ENCODE measurements around the gene CST8. TPM values are rescaled to one million over a fixed set of nuclear protein-coding genes. Genes with fewer than 3 reads are reported as not detected.

Gene CST8
- total and polyA plus RNA-seq, 8 donors: not detected

DNA sequence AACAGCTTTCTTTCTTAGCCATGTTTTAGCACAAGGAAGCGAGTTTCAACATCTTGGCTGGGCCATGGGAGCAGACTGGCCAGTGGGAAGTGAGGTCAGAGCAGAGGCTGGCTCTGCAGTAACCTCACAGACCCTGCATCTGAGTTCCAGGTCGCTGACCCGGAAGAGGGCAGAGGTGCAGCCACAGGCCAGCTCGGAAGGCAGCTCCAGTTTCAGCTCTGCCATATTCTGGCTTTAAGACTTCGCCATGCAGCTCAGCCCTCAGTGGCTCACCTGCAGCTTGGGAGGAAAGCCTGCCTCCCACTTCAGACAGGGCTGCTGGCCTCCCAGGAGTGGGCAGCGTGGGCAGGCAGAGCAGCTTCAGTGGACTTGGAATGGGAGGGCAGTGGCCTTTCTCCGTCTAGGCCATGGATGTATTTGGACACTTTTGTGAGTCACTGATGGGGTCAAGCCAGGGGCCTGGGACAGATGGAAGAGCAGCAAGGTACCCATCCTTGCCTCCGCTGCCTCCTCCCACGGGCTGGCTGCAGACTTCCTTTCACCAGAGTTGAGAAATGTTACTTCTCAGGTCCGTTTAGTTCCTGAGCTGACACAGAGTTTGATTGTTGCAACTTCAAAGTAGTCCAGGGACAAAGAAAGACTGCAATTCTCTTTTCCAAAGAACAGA, 18.5 kb downstream of the CST8 start:
- H3K4me3 ChIP-seq: no peak overlapping the region
- H3K27ac ChIP-seq: no peak overlapping the region
- H3K36me3 ChIP-seq: no peaks in the 10 kb centered on the region
- ATAC-seq (no peak), FAIRE-seq (no peak), DNase-seq (no peak)
- intact Hi-C loops (cut with DNase I): no loop called here
- no peaks in the 10 kb centered on the region for H3K4me1 ChIP-seq
- no peak for TF ChIP-seq CTCF (IDR thresholded peaks at IDR 0.05)
- H3K27me3 ChIP-seq: no peaks in the 10 kb centered on the region
- WGBS, 2 donors: 60 to 67% methylated on average over 10 of the region's 10 CpGs
- no peaks in the 10 kb centered on the region for H3K9me3 ChIP-seq

DNA sequence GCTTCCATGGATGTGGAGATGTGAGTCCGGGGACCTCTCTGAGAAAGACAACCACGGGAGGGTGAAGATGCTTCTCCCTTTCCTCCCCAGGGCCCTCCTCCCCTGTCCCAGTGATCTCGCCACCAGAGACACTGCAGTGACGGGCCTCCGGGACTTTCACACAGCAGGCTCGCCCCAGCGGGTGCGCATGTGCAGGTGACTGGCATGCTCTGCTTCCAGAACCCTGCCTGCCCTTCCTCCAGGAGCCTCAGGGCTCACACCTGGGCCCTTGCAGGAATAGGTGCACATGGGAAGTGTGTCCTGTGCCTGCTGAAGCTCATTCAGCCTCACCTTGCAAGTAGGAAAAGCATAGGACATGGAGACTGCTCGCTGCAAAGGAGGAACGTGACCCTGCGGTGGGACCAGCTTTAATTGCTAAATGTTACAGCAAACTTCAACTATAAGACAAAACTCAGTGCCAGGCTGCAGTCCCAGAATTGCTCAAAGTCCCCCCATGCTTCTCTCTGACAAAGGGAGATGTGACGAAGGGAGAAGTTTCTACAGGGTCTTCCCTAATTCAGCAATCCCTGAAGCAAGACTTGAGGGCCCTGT, 19.2 kb downstream of the CST8 start:
- no peak overlapping the region for H3K27ac ChIP-seq
- no peak overlapping the region for H3K4me3 ChIP-seq
- no peak for DNase-seq
- no peaks in the 10 kb centered on the region for H3K27me3 ChIP-seq
- H3K9me3 ChIP-seq: no peaks in the 10 kb centered on the region
- ATAC-seq: no peak
- intact Hi-C loops (cut with DNase I): no loop called here
- TF ChIP-seq CTCF (IDR thresholded peaks at IDR 0.05): no peak
- WGBS, 2 donors: 65 to 74% methylated on average over 12 of the region's 12 CpGs
- no peak for FAIRE-seq
- no peaks in the 10 kb centered on the region for H3K4me1 ChIP-seq
- H3K36me3 ChIP-seq: no peaks in the 10 kb centered on the region

- intact Hi-C loops (cut with DNase I): no loop called here
- ATAC-seq (no peak), FAIRE-seq (no peak), DNase-seq (no peak)
- no peaks in the 10 kb centered on the region for H3K9me3 ChIP-seq
- no peak overlapping the region for H3K4me3 ChIP-seq
- H3K27me3 ChIP-seq: no peaks in the 10 kb centered on the region
- H3K36me3 ChIP-seq: no peaks in the 10 kb centered on the region
- H3K27ac ChIP-seq: no peak overlapping the region
- H3K4me1 ChIP-seq: no peaks in the 10 kb centered on the region
- no peak for TF ChIP-seq CTCF (IDR thresholded peaks at IDR 0.05)
Measured at GRCh38 chr20:23513164-23513563, 22.2 kb downstream of the CST8 start.

DNA sequence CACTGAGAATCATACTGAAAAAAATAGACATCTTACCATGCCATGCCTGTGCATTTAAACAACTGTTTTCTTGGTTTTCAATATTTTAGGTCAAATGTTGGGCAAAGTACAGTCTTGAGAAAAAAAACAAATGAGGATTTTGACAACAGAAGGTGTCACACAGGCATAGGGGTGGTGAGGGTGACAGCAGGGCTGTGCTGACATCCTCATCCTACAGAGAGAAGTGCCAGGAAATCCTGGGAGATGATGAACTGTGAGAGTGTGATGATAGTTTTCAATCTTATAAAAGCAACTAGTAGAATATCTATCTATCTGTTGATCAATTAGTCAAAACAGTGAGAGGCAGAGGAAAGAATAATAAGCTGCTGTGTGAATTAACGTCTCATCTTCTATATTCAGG, 23.9 kb downstream of the CST8 start:
- intact Hi-C loops (cut with DNase I): no loop called here
- TF ChIP-seq CTCF (IDR thresholded peaks at IDR 0.05): no peak

DNA sequence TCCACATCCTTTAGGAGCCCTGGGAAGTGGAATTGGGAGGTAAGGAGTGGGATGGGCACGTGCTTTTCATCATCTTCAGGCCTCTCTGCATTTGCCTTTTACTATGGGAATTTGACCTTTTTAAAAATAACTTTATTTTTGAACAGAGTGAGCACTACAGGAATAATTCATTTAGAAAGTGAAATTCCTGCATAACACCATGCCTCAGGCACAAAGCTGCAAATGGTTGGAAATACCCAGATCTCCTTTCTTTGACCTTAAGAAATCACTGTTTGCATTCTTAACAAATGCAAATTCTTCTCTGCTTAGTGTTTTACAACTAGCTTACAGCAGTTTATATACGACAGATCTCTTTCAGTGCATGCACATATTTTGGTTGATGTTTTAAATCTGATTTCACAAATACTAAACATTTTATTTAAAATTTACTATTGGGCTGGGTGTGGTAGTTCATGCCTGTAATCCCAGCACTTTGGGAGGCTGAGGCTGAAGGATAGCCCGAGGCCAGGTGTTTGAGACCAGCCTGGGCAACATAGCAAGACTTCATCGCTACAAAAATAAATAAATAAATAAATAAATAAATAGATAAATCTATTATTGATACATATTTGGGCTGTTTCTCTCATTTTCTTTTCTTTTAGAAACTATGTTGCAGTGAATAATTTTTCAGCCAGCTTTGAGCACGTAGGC, 24.5 kb downstream of the CST8 start:
- H3K9me3 ChIP-seq: no peaks in the 10 kb centered on the region
- no peaks in the 10 kb centered on the region for H3K36me3 ChIP-seq
- H3K27me3 ChIP-seq: no peaks in the 10 kb centered on the region
- H3K4me3 ChIP-seq: no peak overlapping the region
- 75 to 85% methylated on average over 5 of the region's 5 CpGs for WGBS, 2 donors
- ATAC-seq (no peak), DNase-seq (no peak), FAIRE-seq (no peak)
- no peaks in the 10 kb centered on the region for H3K4me1 ChIP-seq
- no peak overlapping the region for H3K27ac ChIP-seq
- intact Hi-C loops (cut with DNase I): no loop called here
- no peak for TF ChIP-seq CTCF (IDR thresholded peaks at IDR 0.05)

More for the DNA sequence above, 23.9 kb downstream of the CST8 start:
- FAIRE-seq: no peak
- no peak for ATAC-seq
- no peak overlapping the region for H3K4me3 ChIP-seq
- no peaks in the 10 kb centered on the region for H3K27me3 ChIP-seq
- no peaks in the 10 kb centered on the region for H3K36me3 ChIP-seq
- H3K9me3 ChIP-seq: no peaks in the 10 kb centered on the region
- no peaks in the 10 kb centered on the region for H3K4me1 ChIP-seq
- WGBS, 2 donors: 41 to 52% methylated on average over 1 of the region's 1 CpG
- no peak overlapping the region for H3K27ac ChIP-seq
- DNase-seq: no peak
